ENCODE results near the gene CBX1.
"Not testable (repeated sequence)": the region's sequence is repeated elsewhere in the genome, so short reads cannot be mapped to it uniquely, and the experiment has no call there.

The CBX1 gene

DNA sequence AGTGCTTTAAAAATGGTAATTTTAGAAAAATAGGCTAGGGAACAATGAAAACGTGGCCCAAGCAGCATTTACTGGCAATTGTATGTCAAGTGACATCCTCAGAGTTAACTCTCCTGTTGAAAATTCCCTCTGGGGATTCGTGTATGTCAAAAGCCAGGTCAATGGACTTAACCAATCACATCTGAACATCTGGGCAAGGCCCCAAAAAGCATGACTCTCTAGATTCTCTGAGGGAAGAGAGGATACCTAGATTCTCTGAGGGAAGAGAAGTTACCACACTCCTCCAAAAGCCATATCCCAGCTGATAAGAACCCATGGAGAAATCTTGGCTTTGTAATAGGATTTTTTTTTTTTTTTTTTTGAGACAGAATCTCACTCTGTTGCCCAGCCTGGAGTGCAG, 29.6 kb downstream of the CBX1 start:
- H3K27me3 ChIP-seq = no peaks in the 10 kb centered on the region
- no peak overlapping the region for H3K27ac ChIP-seq
- TF ChIP-seq Cebpa-rat (IDR thresholded peaks at IDR 0.05) = no peak
- peaks cover 86 to 100% (median 97%) of the 10 kb centered on the region in 11 experiments for H3K36me3 ChIP-seq
- H3K4me3 ChIP-seq = no peak overlapping the region
- peaks cover 7 to 69% (median 48%) of the 10 kb centered on the region in 11 experiments; a peak in 21 of 22 replicates for H4K20me1 ChIP-seq
- H3K4me2 ChIP-seq = no peak overlapping the region
- no peaks in the 10 kb centered on the region for H3K9me3 ChIP-seq (replicated peaks in 1 of 11)
- no peaks in the 10 kb centered on the region for H3K4me1 ChIP-seq
- H3K9ac ChIP-seq = no peak overlapping the region

DNA sequence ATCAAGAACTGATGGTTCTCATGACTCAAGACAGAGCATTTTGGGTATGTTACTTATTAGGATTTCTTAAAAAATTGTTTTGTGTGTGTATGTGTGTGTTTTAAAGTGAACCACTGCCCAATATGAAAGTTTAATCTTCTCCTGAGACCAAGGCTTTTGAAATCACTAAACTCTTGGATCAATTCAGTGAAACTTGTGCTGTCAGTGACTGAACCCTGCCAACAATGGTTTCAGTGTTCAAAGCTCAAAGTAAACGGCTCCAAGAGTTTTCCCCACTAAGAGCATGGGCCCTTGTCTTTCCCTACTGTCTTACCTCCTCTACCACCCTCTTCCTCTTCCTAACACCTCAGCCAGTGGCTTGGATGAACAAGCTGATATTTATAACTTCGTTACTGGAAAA, 31.1 kb downstream of the CBX1 start:
- no peak overlapping the region for H3K4me2 ChIP-seq
- no peak for TF ChIP-seq Cebpa-rat (IDR thresholded peaks at IDR 0.05)
- no peaks in the 10 kb centered on the region for H3K27me3 ChIP-seq
- no peak overlapping the region for H3K9ac ChIP-seq
- no peak overlapping the region for H3K27ac ChIP-seq
- no peaks in the 10 kb centered on the region for H3K4me1 ChIP-seq
- peaks cover 13 to 69% (median 53%) of the 10 kb centered on the region in 11 experiments; a peak in 20 of 22 replicates for H4K20me1 ChIP-seq
- H3K4me3 ChIP-seq = no peak overlapping the region
- peaks cover 86 to 100% (median 97%) of the 10 kb centered on the region in 11 experiments for H3K36me3 ChIP-seq
- H3K9me3 ChIP-seq (replicated peaks in 1 of 11) = no peaks in the 10 kb centered on the region

DNA sequence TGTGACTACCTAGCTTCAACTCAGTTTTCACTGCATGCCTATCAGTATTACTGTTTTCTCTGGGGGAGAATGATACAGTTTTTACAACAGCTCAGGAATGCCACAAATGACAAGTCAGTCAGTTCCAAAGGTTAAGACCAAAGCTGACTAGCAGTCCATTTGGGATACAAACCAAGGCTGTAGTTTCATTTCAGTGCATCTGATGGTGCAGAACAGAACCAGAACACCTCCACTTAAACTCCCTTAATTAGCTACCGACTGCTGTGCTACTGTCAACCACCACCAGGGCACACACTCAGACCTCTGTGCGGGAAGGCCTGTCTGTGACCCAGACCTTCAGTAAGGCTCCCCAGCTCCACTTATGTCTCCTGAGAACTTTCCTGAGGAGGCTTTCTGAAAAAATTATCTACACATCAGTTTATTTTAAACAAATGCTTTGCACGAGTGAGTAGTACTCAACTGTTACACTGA, 32.8 kb downstream of the CBX1 start:
- H3K36me3 ChIP-seq = peaks cover 93 to 100% (median 98%) of the 10 kb centered on the region in 11 experiments
- no peak for TF ChIP-seq Cebpa-rat (IDR thresholded peaks at IDR 0.05)
- no peaks in the 10 kb centered on the region for H3K9me3 ChIP-seq (replicated peaks in 1 of 11)
- no peak overlapping the region for H3K27ac ChIP-seq
- H4K20me1 ChIP-seq = peaks cover 21 to 71% (median 61%) of the 10 kb centered on the region in 11 experiments; a peak in 20 of 22 replicates
- no peak overlapping the region for H3K4me3 ChIP-seq
- no peak overlapping the region for H3K9ac ChIP-seq
- H3K4me2 ChIP-seq = no peak overlapping the region
- no peaks in the 10 kb centered on the region for H3K4me1 ChIP-seq
- no peaks in the 10 kb centered on the region for H3K27me3 ChIP-seq

DNA sequence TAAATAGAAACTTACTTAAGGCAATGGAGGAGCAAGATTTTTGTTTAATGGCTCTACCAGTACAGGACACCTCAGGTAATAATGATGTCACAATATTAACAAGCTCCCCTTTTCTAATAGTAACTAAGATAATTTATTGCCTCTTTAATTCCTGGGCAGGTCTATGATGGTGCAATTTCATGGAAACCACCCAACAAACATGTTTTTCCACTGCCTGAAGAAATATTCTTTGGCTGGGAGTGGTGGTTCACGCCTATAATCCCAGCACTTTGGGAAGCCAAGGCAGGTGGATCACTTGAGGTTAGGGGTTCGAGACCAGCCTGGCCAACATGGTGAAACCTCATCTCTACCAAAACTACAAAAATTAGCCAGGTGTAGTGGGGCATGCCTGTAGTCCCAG, 33.5 kb downstream of the CBX1 start:
- H3K4me3 ChIP-seq; H3K27ac ChIP-seq; H3K9me3 ChIP-seq (replicated peaks in 1 of 11); H3K9ac ChIP-seq; H3K27me3 ChIP-seq; H3K4me2 ChIP-seq; H3K4me1 ChIP-seq: not testable (repeated sequence)
- peaks cover 93 to 100% (median 98%) of the 10 kb centered on the region in 11 experiments for H3K36me3 ChIP-seq
- peaks cover 28 to 78% (median 61%) of the 10 kb centered on the region in 11 experiments; a peak in 21 of 22 replicates for H4K20me1 ChIP-seq

DNA sequence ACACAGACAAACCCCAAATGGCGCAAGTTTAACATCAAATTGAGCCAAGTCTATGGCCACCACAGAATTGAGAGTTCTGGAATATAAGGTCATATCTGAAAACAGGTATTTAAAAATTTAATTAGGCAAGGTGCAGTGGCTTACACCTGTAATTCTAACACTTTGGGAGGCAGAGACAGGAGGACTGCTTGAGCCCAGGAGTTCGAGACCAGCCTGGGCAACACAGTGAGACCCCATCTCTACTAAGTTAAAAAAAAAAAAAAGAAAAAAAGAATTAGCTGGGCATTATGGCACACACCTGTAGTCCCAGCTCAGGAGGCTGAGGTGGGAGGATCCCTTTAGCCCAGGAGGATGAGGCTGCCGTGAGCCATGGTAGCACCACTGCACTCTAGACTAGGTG, 34.0 kb downstream of the CBX1 start:
- H3K36me3 ChIP-seq = peaks cover 95 to 100% (median 98%) of the 10 kb centered on the region in 11 experiments
- H3K4me1 ChIP-seq = no peaks in the 10 kb centered on the region
- TF ChIP-seq Cebpa-rat (IDR thresholded peaks at IDR 0.05) = no peak
- no peak overlapping the region for H3K4me3 ChIP-seq
- peaks cover 31 to 84% (median 63%) of the 10 kb centered on the region in 11 experiments; a peak in 21 of 22 replicates for H4K20me1 ChIP-seq
- H3K27me3 ChIP-seq = no peaks in the 10 kb centered on the region
- no peak overlapping the region for H3K9ac ChIP-seq
- H3K9me3 ChIP-seq (replicated peaks in 1 of 11) = no peaks in the 10 kb centered on the region
- H3K4me2 ChIP-seq = no peak overlapping the region
- no peak overlapping the region for H3K27ac ChIP-seq

DNA sequence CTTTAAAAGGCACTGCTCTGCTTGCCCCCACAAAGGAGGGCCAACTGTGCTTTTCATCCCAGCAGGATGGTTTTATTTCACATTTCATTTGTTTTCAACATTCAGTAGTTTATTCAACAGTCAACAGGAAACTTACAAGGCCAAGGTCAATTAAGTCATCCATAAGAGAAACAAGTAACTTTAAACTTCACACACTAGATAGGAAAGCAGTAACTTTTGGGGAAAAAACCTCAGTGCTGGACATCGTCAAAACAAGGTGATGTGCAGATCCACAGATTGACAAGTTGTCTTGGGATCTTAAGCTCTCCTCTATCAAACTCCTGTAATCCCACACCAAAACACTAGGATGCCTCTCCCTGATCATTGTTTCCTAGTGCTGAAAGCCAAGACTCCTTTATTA, 34.6 kb downstream of the CBX1 start:
- peaks cover 95 to 100% (median 98%) of the 10 kb centered on the region in 11 experiments for H3K36me3 ChIP-seq
- H3K27ac ChIP-seq = no peak overlapping the region
- no peak overlapping the region for H3K4me3 ChIP-seq
- peaks cover 36 to 88% (median 69%) of the 10 kb centered on the region in 11 experiments; a peak in 21 of 22 replicates for H4K20me1 ChIP-seq
- no peak for TF ChIP-seq Cebpa-rat (IDR thresholded peaks at IDR 0.05)
- no peaks in the 10 kb centered on the region for H3K9me3 ChIP-seq (replicated peaks in 1 of 11)
- H3K4me1 ChIP-seq = no peaks in the 10 kb centered on the region; a peak in 1 of 20 replicates
- H3K4me2 ChIP-seq = no peak overlapping the region
- no peaks in the 10 kb centered on the region for H3K27me3 ChIP-seq
- H3K9ac ChIP-seq = no peak overlapping the region

DNA sequence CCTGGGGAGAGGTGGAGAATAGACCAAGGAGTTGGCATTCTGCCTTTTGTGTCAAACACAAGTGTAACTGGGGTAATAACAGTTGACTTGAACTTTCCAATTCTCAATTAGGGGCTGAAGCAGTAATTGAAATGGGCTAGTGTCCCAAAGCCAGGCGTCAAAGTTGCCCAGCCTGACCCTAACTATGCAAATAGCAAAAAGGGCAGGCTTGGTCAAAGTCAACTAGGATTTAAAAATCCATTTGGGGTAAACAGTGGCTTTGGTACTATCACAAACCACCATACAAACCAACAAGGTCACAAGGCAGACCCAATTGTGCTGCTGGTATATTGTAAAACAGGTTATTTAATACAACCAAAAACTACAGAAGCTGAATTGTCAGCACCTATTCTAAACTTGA, 35.1 kb downstream of the CBX1 start:
- H3K27ac ChIP-seq = no peak overlapping the region
- peaks cover 38 to 88% (median 70%) of the 10 kb centered on the region in 11 experiments; a peak in 21 of 22 replicates for H4K20me1 ChIP-seq
- TF ChIP-seq Cebpa-rat (IDR thresholded peaks at IDR 0.05) = no peak
- H3K36me3 ChIP-seq = peaks cover 94 to 100% (median 97%) of the 10 kb centered on the region in 11 experiments
- H3K9ac ChIP-seq = no peak overlapping the region
- H3K4me1 ChIP-seq = no peaks in the 10 kb centered on the region; a peak in 1 of 20 replicates
- no peak overlapping the region for H3K4me3 ChIP-seq
- no peaks in the 10 kb centered on the region for H3K27me3 ChIP-seq
- H3K4me2 ChIP-seq = no peak overlapping the region
- H3K9me3 ChIP-seq (replicated peaks in 1 of 11) = no peaks in the 10 kb centered on the region

DNA sequence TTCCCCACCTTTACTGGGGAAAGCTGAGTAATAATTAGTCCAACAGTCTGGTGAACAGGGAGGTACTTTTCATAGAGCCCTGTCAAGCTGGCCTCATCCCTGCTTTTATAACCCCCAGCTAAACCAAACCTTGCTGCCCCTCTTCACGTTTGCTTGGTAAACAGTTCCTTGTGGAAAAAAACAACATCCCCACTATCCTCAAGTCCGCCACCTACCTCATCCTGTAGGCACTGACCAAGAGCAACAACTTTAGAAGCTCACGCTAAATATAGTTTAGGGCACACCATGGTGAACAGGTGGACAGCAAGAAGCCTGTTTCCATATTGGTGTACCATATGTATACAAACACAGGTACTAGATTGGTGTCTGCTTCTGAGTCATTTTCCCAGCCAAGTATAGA, 36.6 kb downstream of the CBX1 start:
- Histone ChIP-seq H3K9ac (no peak overlapping the region), H3K9me3 (replicated peaks in 1 of 11) (no peaks in the 10 kb centered on the region), H4K20me1 (peaks cover 48 to 91% (median 81%) of the 10 kb centered on the region in 11 experiments; a peak in 21 of 22 replicates), H3K4me1 (peaks cover 0 to 2% (median 0%) of the 10 kb centered on the region in 10 experiments; a peak in 2 of 20 replicates), H3K27ac (no peak overlapping the region), H3K36me3 (peaks cover 93 to 99% (median 97%) of the 10 kb centered on the region in 11 experiments), H3K27me3 (no peaks in the 10 kb centered on the region), H3K4me3 (no peak overlapping the region), H3K4me2 (no peak overlapping the region)
- no peak for TF ChIP-seq Cebpa-rat (IDR thresholded peaks at IDR 0.05)

DNA sequence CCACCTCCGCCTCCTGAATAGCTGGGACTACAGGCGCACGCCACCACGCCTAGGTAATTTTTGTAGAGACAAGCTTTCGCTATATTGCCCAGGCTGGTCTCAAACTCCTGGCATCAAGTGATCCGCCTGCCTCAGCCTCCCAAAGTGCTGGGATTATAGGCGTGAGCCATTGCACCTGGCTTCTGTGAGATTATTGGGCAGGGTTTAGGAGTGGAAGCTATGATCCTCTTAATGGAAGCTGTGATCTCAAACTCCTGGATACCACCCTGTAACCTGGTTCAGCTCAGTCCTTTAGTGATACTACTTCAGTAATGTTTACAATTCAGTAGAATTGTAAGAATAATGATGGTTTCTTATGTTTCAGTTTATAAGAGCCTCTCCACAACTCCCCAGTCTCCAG, 39.0 kb downstream of the CBX1 start:
- Histone ChIP-seq H3K27ac (no peak overlapping the region), H3K27me3 (no peaks in the 10 kb centered on the region), H3K9me3 (replicated peaks in 1 of 11) (no peaks in the 10 kb centered on the region), H3K4me1 (peaks cover 0 to 25% (median 0%) of the 10 kb centered on the region in 10 experiments; a peak in 7 of 20 replicates), H3K9ac (no peak overlapping the region), H4K20me1 (peaks cover 65 to 98% (median 91%) of the 10 kb centered on the region in 11 experiments), H3K4me2 (no peak overlapping the region), H3K4me3 (no peak overlapping the region), H3K36me3 (peaks cover 95 to 99% (median 97%) of the 10 kb centered on the region in 11 experiments)
- no peak for TF ChIP-seq Cebpa-rat (IDR thresholded peaks at IDR 0.05)

DNA sequence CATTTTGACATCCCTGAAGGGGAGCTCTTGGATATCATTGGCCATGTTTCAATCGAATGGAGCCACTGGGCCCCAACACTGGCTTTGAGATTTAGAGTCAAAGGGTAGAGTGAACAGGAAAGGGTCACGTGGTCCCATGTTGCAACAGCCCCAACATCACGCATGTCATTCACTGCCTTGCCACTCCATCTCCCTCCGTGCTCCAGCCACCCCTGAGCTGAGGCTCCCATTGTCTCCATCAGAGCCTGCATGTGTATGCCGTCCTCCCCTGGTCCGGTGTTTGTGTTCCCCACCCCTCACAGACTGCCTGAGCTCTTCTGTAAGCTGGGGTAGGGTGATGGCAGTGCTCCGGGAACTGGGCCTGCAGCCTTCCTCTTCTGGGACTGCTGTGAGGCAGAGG, 41.0 kb downstream of the CBX1 start:
- Histone ChIP-seq H3K4me3 (no peak overlapping the region), H3K4me1 (peaks cover 9 to 46% (median 14%) of the 10 kb centered on the region in 10 experiments), H4K20me1 (peaks cover 82 to 98% (median 93%) of the 10 kb centered on the region in 11 experiments), H3K9ac (no peak overlapping the region; a peak in 1 of 22 replicates), H3K36me3 (peaks cover 95 to 99% (median 97%) of the 10 kb centered on the region in 11 experiments), H3K4me2 (no peak overlapping the region), H3K27ac (no peak overlapping the region), H3K27me3 (no peaks in the 10 kb centered on the region), H3K9me3 (replicated peaks in 1 of 11) (no peaks in the 10 kb centered on the region)
- no peak for TF ChIP-seq Cebpa-rat (IDR thresholded peaks at IDR 0.05)

Data from BLaER1 treated with 17β-estradiol and CSF1 and Interleukin-3, amounts not matched to agents 10 nM and 100 nM (cell line).